Measurements from ENCODE around the gene MNAT1. TPM values are rescaled to one million over a fixed set of nuclear protein-coding genes. Genes with fewer than 3 reads are reported as not detected.

Gene MNAT1
- total RNA-seq, 1 donor from 2014 or later, result 28.5 TPM

DNA sequence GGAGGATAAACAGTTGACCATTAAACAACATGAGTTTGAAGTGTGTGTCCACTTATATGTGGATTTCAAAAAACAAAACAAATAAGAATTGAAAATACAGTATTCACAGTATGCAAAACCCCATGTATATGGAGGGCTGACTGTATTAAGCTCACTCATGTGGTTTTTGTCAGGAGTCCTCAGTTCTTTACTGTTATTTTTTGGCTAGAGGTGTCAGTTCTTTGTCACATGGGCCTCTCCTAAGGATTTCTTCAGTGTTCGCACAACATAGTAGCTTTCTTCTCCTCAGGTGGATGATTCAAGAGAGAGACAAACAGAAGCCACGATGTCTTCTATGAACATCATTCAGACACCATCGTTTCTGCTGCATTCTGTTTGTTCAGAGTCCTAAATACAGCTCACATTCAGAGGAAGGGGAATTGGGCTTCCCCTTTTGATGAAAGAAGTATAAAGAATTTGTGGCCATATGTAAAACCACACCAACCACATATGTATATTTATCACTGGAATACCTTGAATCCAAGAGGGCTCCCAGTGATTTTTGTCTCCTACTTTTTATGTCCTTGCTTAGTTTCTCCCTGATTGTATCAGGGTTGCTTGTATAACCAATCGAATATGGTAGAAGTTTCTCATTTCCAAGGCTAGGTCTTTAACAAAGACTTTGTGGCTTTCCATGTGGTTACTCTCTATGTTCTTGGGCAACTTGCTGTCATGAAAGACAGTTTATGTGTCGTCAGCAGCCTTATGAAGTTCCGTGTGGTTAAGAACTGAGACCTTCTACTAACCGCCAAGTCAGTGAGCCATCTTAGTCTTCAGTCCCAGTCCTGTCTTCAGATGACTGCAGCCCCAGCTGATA, 18.9 kb downstream of the MNAT1 start:
- H3K27ac ChIP-seq (replicated peaks), result no peak overlapping the region
- TF ChIP-seq, protein P1, sequence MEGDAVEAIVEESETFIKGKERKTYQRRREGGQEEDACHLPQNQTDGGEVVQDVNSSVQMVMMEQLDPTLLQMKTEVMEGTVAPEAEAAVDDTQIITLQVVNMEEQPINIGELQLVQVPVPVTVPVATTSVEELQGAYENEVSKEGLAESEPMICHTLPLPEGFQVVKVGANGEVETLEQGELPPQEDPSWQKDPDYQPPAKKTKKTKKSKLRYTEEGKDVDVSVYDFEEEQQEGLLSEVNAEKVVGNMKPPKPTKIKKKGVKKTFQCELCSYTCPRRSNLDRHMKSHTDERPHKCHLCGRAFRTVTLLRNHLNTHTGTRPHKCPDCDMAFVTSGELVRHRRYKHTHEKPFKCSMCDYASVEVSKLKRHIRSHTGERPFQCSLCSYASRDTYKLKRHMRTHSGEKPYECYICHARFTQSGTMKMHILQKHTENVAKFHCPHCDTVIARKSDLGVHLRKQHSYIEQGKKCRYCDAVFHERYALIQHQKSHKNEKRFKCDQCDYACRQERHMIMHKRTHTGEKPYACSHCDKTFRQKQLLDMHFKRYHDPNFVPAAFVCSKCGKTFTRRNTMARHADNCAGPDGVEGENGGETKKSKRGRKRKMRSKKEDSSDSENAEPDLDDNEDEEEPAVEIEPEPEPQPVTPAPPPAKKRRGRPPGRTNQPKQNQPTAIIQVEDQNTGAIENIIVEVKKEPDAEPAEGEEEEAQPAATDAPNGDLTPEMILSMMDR (IDR thresholded peaks at IDR 0.05; ENCODE audit: borderline replicate concordance), result no peak
- H3K4me3 ChIP-seq, result no peak overlapping the region
- intact Hi-C loops (cut with micrococcal nuclease), result no loop called here
- no peaks in the 10 kb centered on the region for H3K36me3 ChIP-seq
- H3K27me3 ChIP-seq (ENCODE audit: low read depth), result no peaks in the 10 kb centered on the region
- DNase-seq, result no peak
- no peaks in the 10 kb centered on the region for H3K9me3 ChIP-seq (replicated peaks)
- peaks cover 17% of the 10 kb centered on the region for H3K4me1 ChIP-seq

DNA sequence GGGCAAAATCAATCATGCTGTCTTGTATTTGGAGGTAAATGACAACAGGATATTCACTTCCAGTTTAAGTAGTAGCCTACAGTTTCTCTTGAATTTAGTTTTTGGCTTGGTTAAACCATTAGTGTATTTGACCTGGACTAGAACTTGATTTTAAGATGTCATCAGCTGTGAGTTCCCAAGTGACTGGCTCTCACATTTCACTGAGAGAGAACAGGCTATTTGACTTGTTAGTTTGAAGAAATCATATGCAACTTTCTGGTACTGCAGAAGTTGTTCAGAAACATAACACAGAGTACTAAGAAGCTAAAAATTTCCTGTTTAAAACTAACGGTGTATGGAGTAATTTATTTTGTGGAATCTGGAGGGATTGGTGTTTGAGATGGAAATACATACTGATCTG, 22.3 kb downstream of the MNAT1 start:
- intact Hi-C loops (cut with micrococcal nuclease), result no loop called here
- no peaks in the 10 kb centered on the region for H3K27me3 ChIP-seq (ENCODE audit: low read depth)
- DNase-seq, result no peak
- no peaks in the 10 kb centered on the region for H3K9me3 ChIP-seq (replicated peaks)
- peaks cover 29% of the 10 kb centered on the region for H3K4me1 ChIP-seq
- H3K36me3 ChIP-seq, result no peaks in the 10 kb centered on the region
- H3K4me3 ChIP-seq, result no peak overlapping the region
- no peak overlapping the region for H3K27ac ChIP-seq (replicated peaks)
- TF ChIP-seq, protein P1 (IDR thresholded peaks at IDR 0.05; ENCODE audit: borderline replicate concordance), result no peak

DNA sequence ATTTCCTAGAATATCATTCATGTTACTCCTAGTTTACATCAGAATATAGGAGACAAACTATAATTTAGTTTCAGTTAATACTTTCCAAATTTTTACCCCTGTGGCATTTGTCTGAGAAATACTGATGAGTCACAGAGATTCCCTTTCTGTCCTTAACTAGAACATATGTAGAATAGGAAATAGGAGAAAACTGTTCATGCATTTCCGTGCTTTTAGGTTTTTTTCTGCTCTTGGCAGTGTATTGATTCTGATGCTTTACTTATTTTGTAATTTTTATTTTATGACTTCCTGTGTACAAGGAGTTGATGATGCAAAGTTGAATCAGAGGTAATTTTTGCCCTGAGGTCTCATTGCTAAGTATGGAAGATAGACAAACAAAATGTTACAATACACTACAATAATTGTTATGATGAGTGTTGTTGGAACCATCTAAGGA, 23.0 kb downstream of the MNAT1 start:
- Histone ChIP-seq H3K4me1 (peaks cover 29% of the 10 kb centered on the region), H3K27me3 (ENCODE audit: low read depth) (no peaks in the 10 kb centered on the region), H3K9me3 (replicated peaks) (no peaks in the 10 kb centered on the region), H3K4me3 (no peak overlapping the region), H3K27ac (replicated peaks) (no peak overlapping the region), H3K36me3 (no peaks in the 10 kb centered on the region)
- intact Hi-C loops (cut with micrococcal nuclease), result no loop called here
- TF ChIP-seq, protein P1 (IDR thresholded peaks at IDR 0.05; ENCODE audit: borderline replicate concordance), result no peak
- DNase-seq, result no peak

DNA sequence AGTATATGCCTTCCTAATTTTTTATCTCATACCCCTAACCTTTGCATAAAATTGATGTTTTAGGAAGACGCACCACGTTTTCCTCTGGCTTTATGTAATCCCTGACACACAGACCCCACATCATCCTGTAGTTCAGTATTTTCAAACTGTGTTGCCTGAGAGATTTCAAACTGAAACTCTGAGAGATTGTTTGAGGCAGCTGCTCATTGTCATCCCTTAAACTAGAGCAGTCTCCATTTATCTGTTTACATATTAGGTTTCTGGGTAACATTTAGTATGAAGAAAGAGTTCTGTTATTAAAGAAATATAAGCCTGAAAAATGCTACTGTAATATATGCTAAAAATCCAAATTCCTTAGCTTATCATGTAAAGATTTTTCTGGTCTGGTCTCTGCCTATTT, 24.3 kb downstream of the MNAT1 start:
- TF ChIP-seq, protein P1 (IDR thresholded peaks at IDR 0.05; ENCODE audit: borderline replicate concordance), result no peak
- H3K4me3 ChIP-seq, result no peak overlapping the region
- no peak for DNase-seq
- H3K36me3 ChIP-seq, result no peaks in the 10 kb centered on the region
- H3K27me3 ChIP-seq (ENCODE audit: low read depth), result no peaks in the 10 kb centered on the region
- peaks cover 29% of the 10 kb centered on the region for H3K4me1 ChIP-seq
- H3K27ac ChIP-seq (replicated peaks), result no peak overlapping the region
- intact Hi-C loops (cut with micrococcal nuclease), result no loop called here
- H3K9me3 ChIP-seq (replicated peaks), result no peaks in the 10 kb centered on the region

DNA sequence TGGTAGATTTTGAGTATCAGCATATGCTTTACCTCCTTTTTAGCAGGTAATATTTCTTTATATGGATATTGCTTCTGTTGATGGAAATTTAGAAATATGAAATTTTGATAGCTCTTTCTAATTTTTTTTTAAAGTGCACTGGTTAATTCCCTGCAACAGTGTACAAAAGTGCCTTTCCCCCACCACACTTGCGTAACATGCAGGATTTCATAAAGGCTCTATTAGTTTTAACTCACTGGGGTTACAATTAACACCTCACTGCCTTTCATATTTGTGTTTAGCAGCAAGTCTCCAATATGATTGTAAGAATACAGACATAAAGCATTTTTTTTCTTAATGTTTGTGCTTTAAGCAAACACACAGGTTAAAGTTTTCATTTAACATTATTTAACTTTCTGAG, 25.6 kb downstream of the MNAT1 start:
- no peaks in the 10 kb centered on the region for H3K36me3 ChIP-seq
- DNase-seq, result no peak
- H3K27me3 ChIP-seq (ENCODE audit: low read depth), result no peaks in the 10 kb centered on the region
- no peaks in the 10 kb centered on the region for H3K9me3 ChIP-seq (replicated peaks)
- H3K4me3 ChIP-seq, result no peak overlapping the region
- TF ChIP-seq, protein P1 (IDR thresholded peaks at IDR 0.05; ENCODE audit: borderline replicate concordance), result no peak
- intact Hi-C loops (cut with micrococcal nuclease), result no loop called here
- H3K27ac ChIP-seq (replicated peaks), result no peak overlapping the region
- peaks cover 29% of the 10 kb centered on the region for H3K4me1 ChIP-seq
